ENCODE measurements around the gene KDM5B. TPM values are rescaled to one million over a fixed set of nuclear protein-coding genes. Genes with fewer than 3 reads are reported as not detected.

Gene KDM5B
- total and polyA plus RNA-seq, 2 donors from 2014 or later, result 10.7 to 55.5 TPM

GRCh38 chr1:202837746-202838262, 29.6 kb upstream of the KDM5B start:
- DNase-seq (no peak), FAIRE-seq (no peak)
- H3K4me3 ChIP-seq (ENCODE audit: low read length in 3 of 3), result no peak overlapping the region
- no peaks in the 10 kb centered on the region for H3K4me1 ChIP-seq (ENCODE audit: control insufficient read depth in 2 of 3, insufficient read depth in 2 of 3, low read depth in 1 of 3, low read length in 3 of 3)
- no peak overlapping the region for H3K27ac ChIP-seq (ENCODE audit: low read depth in 2 of 2, low read length in 2 of 2)
- no peaks in the 10 kb centered on the region for H3K27me3 ChIP-seq (ENCODE audit: control insufficient read depth, insufficient read depth, low read length)
- H3K36me3 ChIP-seq (ENCODE audit: control insufficient read depth in 2 of 3, insufficient read depth in 3 of 3, low read length in 3 of 3), result no peaks in the 10 kb centered on the region
- H3K9me3 ChIP-seq (ENCODE audit: control insufficient read depth in 2 of 3, insufficient read depth in 1 of 3, low read length in 3 of 3), result no peaks in the 10 kb centered on the region
- intact Hi-C loops (cut with DNase I), result no loop called here
- H3K9ac ChIP-seq (ENCODE audit: low read length in 3 of 3), result no peak overlapping the region
- TF ChIP-seq CTCF (IDR thresholded peaks at IDR 0.05; ENCODE audit: borderline replicate concordance, extremely low read depth, insufficient read depth), result no peak

- no peak overlapping the region for H3K9ac ChIP-seq (ENCODE audit: low read length in 3 of 3)
- no peaks in the 10 kb centered on the region for H3K9me3 ChIP-seq (ENCODE audit: control insufficient read depth in 2 of 3, insufficient read depth in 1 of 3, low read length in 3 of 3)
- intact Hi-C loops (cut with DNase I), result no loop called here
- H3K27me3 ChIP-seq (ENCODE audit: control insufficient read depth, insufficient read depth, low read length), result no peaks in the 10 kb centered on the region
- no peaks in the 10 kb centered on the region for H3K4me1 ChIP-seq (ENCODE audit: control insufficient read depth in 2 of 3, insufficient read depth in 2 of 3, low read depth in 1 of 3, low read length in 3 of 3)
- FAIRE-seq (no peak), DNase-seq (no peak)
- no peak for TF ChIP-seq CTCF (IDR thresholded peaks at IDR 0.05; ENCODE audit: borderline replicate concordance, extremely low read depth, insufficient read depth)
- no peaks in the 10 kb centered on the region for H3K36me3 ChIP-seq (ENCODE audit: control insufficient read depth in 2 of 3, insufficient read depth in 3 of 3, low read length in 3 of 3)
- H3K27ac ChIP-seq (ENCODE audit: low read depth in 2 of 2, low read length in 2 of 2), result no peak overlapping the region
- H3K4me3 ChIP-seq (ENCODE audit: low read length in 3 of 3), result no peak overlapping the region
Observed at GRCh38 chr1:202836623-202837403, 28.6 kb upstream of the KDM5B start.

- no peak for TF ChIP-seq CTCF (IDR thresholded peaks at IDR 0.05; ENCODE audit: borderline replicate concordance, extremely low read depth, insufficient read depth)
- Histone ChIP-seq H3K4me1 (ENCODE audit: control insufficient read depth in 2 of 3, insufficient read depth in 2 of 3, low read depth in 1 of 3, low read length in 3 of 3) (no peaks in the 10 kb centered on the region), H3K4me3 (ENCODE audit: low read length in 3 of 3) (no peak overlapping the region), H3K36me3 (ENCODE audit: control insufficient read depth in 2 of 3, insufficient read depth in 3 of 3, low read length in 3 of 3) (no peaks in the 10 kb centered on the region), H3K27me3 (ENCODE audit: control insufficient read depth, insufficient read depth, low read length) (no peaks in the 10 kb centered on the region), H3K27ac (ENCODE audit: low read depth in 2 of 2, low read length in 2 of 2) (no peak overlapping the region), H3K9me3 (ENCODE audit: control insufficient read depth in 2 of 3, insufficient read depth in 1 of 3, low read length in 3 of 3) (no peaks in the 10 kb centered on the region), H3K9ac (ENCODE audit: low read length in 3 of 3) (no peak overlapping the region)
- DNase-seq (no peak), FAIRE-seq (no peak)
- intact Hi-C loops (cut with DNase I), result no loop called here
Observed at GRCh38 chr1:202835548-202836072, 27.4 kb upstream of the KDM5B start.

All from kidney (tissue), 14 donors.